Activated CD4-positive, alpha-beta T cell treated with anti-CD3 and anti-CD28 coated beads for 36 hours (primary cell): ENCODE results near the gene RAB17. TPM values are rescaled to one million over a fixed set of nuclear protein-coding genes. Genes with fewer than 3 reads are reported as not detected.
A peak's percentile ranks its signal among the peaks of the same experiment; 100 is the strongest.
"Not testable (repeated sequence)": the region's sequence is repeated elsewhere in the genome, so short reads cannot be mapped to it uniquely, and the experiment has no call there.

Source experiments
- ATAC-seq: fragments of 200-7000 bp; cut with Tn5 transposase; one replicate; pipeline ENCODE4 v1.10.0; 2021; ENCODE audit warnings: mild to moderate bottlenecking, moderate library complexity
- CTCF ChIA-PET: fragments of 350-600 bp; sonication (Branson Sonifier 250); formaldehyde crosslinking; loops from one replicate; lab custom pipeline; 2021; ENCODE audit warnings: antibody characterized with exemption; lab: Charles Lee
- POLR2A ChIA-PET: fragments of 350-600 bp; sonication (Branson Sonifier 250); formaldehyde crosslinking; loops from one replicate; lab custom pipeline; 2021; ENCODE audit warnings: antibody characterized with exemption, inconsistent platforms; lab: Charles Lee
- DNase-seq: peaks from one replicate; pipeline ENCODE4 v3.0.0-alpha.2; 2020
- H3K27ac Mint-ChIP-seq: one replicate; pipeline ENCODE4 v1.8.0; 2021; ENCODE audit warnings: mixed read lengths
- H3K27me3 Mint-ChIP-seq: one replicate; pipeline ENCODE4 v1.8.0; 2021; ENCODE audit warnings: mixed read lengths
- H3K36me3 Mint-ChIP-seq: one replicate; pipeline ENCODE4 v1.8.0; 2021; ENCODE audit warnings: low read depth, mixed read lengths
- H3K4me1 Mint-ChIP-seq: one replicate; pipeline ENCODE4 v1.8.0; 2021; ENCODE audit warnings: mixed read lengths
- H3K4me3 Mint-ChIP-seq: one replicate; pipeline ENCODE4 v1.8.0; 2021; ENCODE audit warnings: mild to moderate bottlenecking, moderate library complexity, mixed read lengths
- H3K9me3 Mint-ChIP-seq: one replicate; pipeline ENCODE4 v1.8.0; 2021; ENCODE audit warnings: low read depth, mixed read lengths
- intact Hi-C, 2 experiments: fragments of 100-400 bp; cut with DNase I in 1 of 2; cut with micrococcal nuclease in 1 of 2; formaldehyde crosslinking; loops; one replicate each; pipeline versions ENCODE4 v1.14.2 to v1.15.1; 2022 to 2024; cut with DNase I, micrococcal nuclease
- total RNA-seq, 2 experiments: library from RNA; stranded (reverse); gene quantifications; one replicate each; pipeline ENCODE4 v1.2.3, GENCODE V29; 2021

The RAB17 gene
- total RNA-seq, 2 experiments from 2014 or later, result 0.18 to 0.30 TPM

GRCh38 chr2:237623428-237624403 is 33.2 kb upstream of the RAB17 start:
- Mint-ChIP-seq H3K27me3 (peaks cover 12% of the 10 kb centered on the region), H3K27ac (no peak overlapping the region), H3K36me3 (no peaks in the 10 kb centered on the region), H3K9me3 (no peaks in the 10 kb centered on the region), H3K4me3 (no peak overlapping the region), H3K4me1 (peaks cover 4% of the 10 kb centered on the region)
- ATAC-seq, result no peak
- no peak for DNase-seq
- ChIA-PET POLR2A (no interaction called here), CTCF (interaction anchor here (0.5 to 2.2 kb wide), 6 partner anchors 9 to 127 kb away, joined by 3 to 5 read pairs (median 3); no protein-coding TSS in a partner anchor)
- intact Hi-C loops, result no loop called here

GRCh38 chr2:237618449-237618848 is 27.9 kb upstream of the RAB17 start:
- peaks cover 37% of the 10 kb centered on the region for H3K4me1 Mint-ChIP-seq
- H3K4me3 Mint-ChIP-seq, result no peak overlapping the region
- ATAC-seq (no peak), DNase-seq (no peak)
- no peaks in the 10 kb centered on the region for H3K36me3 Mint-ChIP-seq
- intact Hi-C loops, result no loop called here
- ChIA-PET POLR2A (no interaction called here), CTCF (no interaction called here)
- no peaks in the 10 kb centered on the region for H3K9me3 Mint-ChIP-seq
- peak overlapping the region; percentile 48 for H3K27ac Mint-ChIP-seq
- no peaks in the 10 kb centered on the region for H3K27me3 Mint-ChIP-seq

GRCh38 chr2:237617587-237617982 is 27.1 kb upstream of the RAB17 start:
- CTCF ChIA-PET, result interaction anchor here (0.7 to 1.6 kb wide), 5 partner anchors 13 to 495 kb away, joined by 3 to 5 read pairs (median 3); no protein-coding TSS in a partner anchor
- ATAC-seq (no peak), DNase-seq (no peak)
- intact Hi-C loops, result no loop called here
- POLR2A ChIA-PET, result no interaction called here
- H3K36me3 Mint-ChIP-seq, result no peaks in the 10 kb centered on the region
- H3K4me1 Mint-ChIP-seq, result peaks cover 37% of the 10 kb centered on the region
- no peaks in the 10 kb centered on the region for H3K9me3 Mint-ChIP-seq
- no peak overlapping the region for H3K4me3 Mint-ChIP-seq
- H3K27me3 Mint-ChIP-seq, result no peaks in the 10 kb centered on the region
- H3K27ac Mint-ChIP-seq, result no peak overlapping the region

- ChIA-PET CTCF (interaction anchor here (0.7 to 1.6 kb wide), 6 partner anchors 13 to 873 kb away, joined by 3 to 5 read pairs (median 3); no protein-coding TSS in a partner anchor), POLR2A (no interaction called here)
- ATAC-seq (peak; percentile 16), DNase-seq (no peak)
- H3K36me3 Mint-ChIP-seq, result no peaks in the 10 kb centered on the region
- H3K4me3 Mint-ChIP-seq, result peak overlapping the region; percentile 25
- H3K4me1 Mint-ChIP-seq, result peaks cover 37% of the 10 kb centered on the region
- intact Hi-C loops, result no loop called here
- no peaks in the 10 kb centered on the region for H3K9me3 Mint-ChIP-seq
- no peak overlapping the region for H3K27ac Mint-ChIP-seq
- no peaks in the 10 kb centered on the region for H3K27me3 Mint-ChIP-seq
Measured at GRCh38 chr2:237616734-237617586, 26.4 kb upstream of the RAB17 start.

- ATAC-seq (no peak), DNase-seq (no peak)
- no peaks in the 10 kb centered on the region for H3K9me3 Mint-ChIP-seq
- no peaks in the 10 kb centered on the region for H3K36me3 Mint-ChIP-seq
- peaks cover 37% of the 10 kb centered on the region for H3K4me1 Mint-ChIP-seq
- no peak overlapping the region for H3K4me3 Mint-ChIP-seq
- CTCF ChIA-PET, result interaction anchor here (0.8 to 1.6 kb wide), 3 partner anchors 52 to 874 kb away, joined by 3 to 5 read pairs (median 3); no protein-coding TSS in a partner anchor
- intact Hi-C loops, result no loop called here
- no peak overlapping the region for H3K27ac Mint-ChIP-seq
- POLR2A ChIA-PET, result no interaction called here
- H3K27me3 Mint-ChIP-seq, result no peaks in the 10 kb centered on the region
Measured at GRCh38 chr2:237616373-237616733, 25.8 kb upstream of the RAB17 start.

- POLR2A ChIA-PET, result no interaction called here
Measured at GRCh38 chr2:237615631-237616249, 25.2 kb upstream of the RAB17 start.

GRCh38 chr2:237614151-237614720 is 23.7 kb upstream of the RAB17 start:
- DNase-seq (no peak), ATAC-seq (no peak)
- peak overlapping the region; percentile 4 for H3K27ac Mint-ChIP-seq
- POLR2A ChIA-PET, result no interaction called here
- no peaks in the 10 kb centered on the region for H3K9me3 Mint-ChIP-seq
- H3K4me1 Mint-ChIP-seq, result peaks cover 37% of the 10 kb centered on the region
- no peaks in the 10 kb centered on the region for H3K27me3 Mint-ChIP-seq
- H3K36me3 Mint-ChIP-seq, result no peaks in the 10 kb centered on the region
- CTCF ChIA-PET, result interaction anchor here (1.4 kb wide), 1 partner anchor 12 kb away, joined by 4 read pairs; no protein-coding TSS in a partner anchor
- intact Hi-C loops, result no loop called here
- no peak overlapping the region for H3K4me3 Mint-ChIP-seq

More at GRCh38 chr2:237615631-237616249, 25.2 kb upstream of the RAB17 start:
- H3K36me3 Mint-ChIP-seq, result no peaks in the 10 kb centered on the region
- DNase-seq (no peak), ATAC-seq (no peak)
- H3K4me1 Mint-ChIP-seq, result peaks cover 37% of the 10 kb centered on the region
- CTCF ChIA-PET, result interaction anchor here (0.8 kb wide), 2 partner anchors 53 to 874 kb away, joined by 3 read pairs; no protein-coding TSS in a partner anchor
- no peaks in the 10 kb centered on the region for H3K9me3 Mint-ChIP-seq
- no peaks in the 10 kb centered on the region for H3K27me3 Mint-ChIP-seq
- no peak overlapping the region for H3K4me3 Mint-ChIP-seq
- intact Hi-C loops, result no loop called here
- H3K27ac Mint-ChIP-seq, result no peak overlapping the region

- Mint-ChIP-seq H3K4me1 (peaks cover 37% of the 10 kb centered on the region), H3K27me3 (no peaks in the 10 kb centered on the region), H3K27ac (no peak overlapping the region), H3K9me3 (no peaks in the 10 kb centered on the region), H3K36me3 (no peaks in the 10 kb centered on the region), H3K4me3 (no peak overlapping the region)
- no peak for DNase-seq
- POLR2A ChIA-PET, result no interaction called here
- no peak for ATAC-seq
- CTCF ChIA-PET, result interaction anchor here (0.5 to 1.4 kb wide), 4 partner anchors 12 to 244 kb away, joined by 3 to 4 read pairs (median 4); no protein-coding TSS in a partner anchor
- intact Hi-C loops, result no loop called here
Measured at GRCh38 chr2:237613679-237614078, 23.1 kb upstream of the RAB17 start.

GRCh38 chr2:237612527-237613357 is 22.2 kb upstream of the RAB17 start:
- no peak overlapping the region for H3K4me3 Mint-ChIP-seq
- H3K4me1 Mint-ChIP-seq, result peaks cover 29% of the 10 kb centered on the region
- no peaks in the 10 kb centered on the region for H3K27me3 Mint-ChIP-seq
- DNase-seq (no peak), ATAC-seq (no peak)
- no peaks in the 10 kb centered on the region for H3K36me3 Mint-ChIP-seq
- POLR2A ChIA-PET, result no interaction called here
- H3K9me3 Mint-ChIP-seq, result no peaks in the 10 kb centered on the region
- H3K27ac Mint-ChIP-seq, result no peak overlapping the region
- CTCF ChIA-PET, result interaction anchor here (0.5 to 1.4 kb wide), 4 partner anchors 13 to 245 kb away, joined by 3 to 4 read pairs (median 4); no protein-coding TSS in a partner anchor
- intact Hi-C loops, result no loop called here

GRCh38 chr2:237606522-237606921 is 16.0 kb upstream of the RAB17 start:
- H3K36me3 Mint-ChIP-seq, H3K27me3 Mint-ChIP-seq, H3K4me3 Mint-ChIP-seq, POLR2A ChIA-PET, CTCF ChIA-PET, H3K9me3 Mint-ChIP-seq, intact Hi-C loops, ATAC-seq, H3K27ac Mint-ChIP-seq, DNase-seq: not testable (repeated sequence)
- peaks cover 24% of the 10 kb centered on the region for H3K4me1 Mint-ChIP-seq
